GM23338 (cell line): ENCODE results near the gene MED27.

Source experiments
- CREB1 ChIP-seq: fragments of 250-450 bp; sonication (Bioruptor Pico); IDR thresholded peaks from 2 replicates; pipeline ENCODE4 v1.5.0; 2020; ENCODE audit warnings: low read depth, mild to moderate bottlenecking, moderate library complexity
- EZH2 ChIP-seq: fragments of 200-600 bp; sonication (generic); IDR thresholded peaks from one replicate; pipeline ENCODE4 v1.8.0; 2017; ENCODE audit warnings: antibody characterized with exemption, mild to moderate bottlenecking, low read depth; ENCODE audit not compliant: unreplicated experiment
- EZH2phosphoT487 ChIP-seq: fragments of 200-600 bp; sonication (generic); IDR thresholded peaks from one replicate; pipeline ENCODE4 v1.8.1; 2018; ENCODE audit warnings: antibody characterized with exemption; ENCODE audit not compliant: unreplicated experiment
- JUNB ChIP-seq: IDR thresholded peaks from one replicate; pipeline ENCODE4 v1.6.1; 2016; ENCODE audit warnings: antibody characterized with exemption; ENCODE audit not compliant: unreplicated experiment
- NANOG ChIP-seq: IDR thresholded peaks from 2 replicates; pipeline ENCODE4 v1.6.1; 2016; ENCODE audit warnings: antibody characterized with exemption, borderline replicate concordance
- POLR2AphosphoS5 ChIP-seq: IDR thresholded peaks from 2 replicates; pipeline ENCODE4 v1.6.1; 2016; ENCODE audit warnings: antibody characterized with exemption, low read depth
- REST ChIP-seq: IDR thresholded peaks from one replicate; pipeline ENCODE4 v1.6.1; 2018; ENCODE audit warnings: antibody characterized with exemption; ENCODE audit not compliant: unreplicated experiment
- STAT1 ChIP-seq: IDR thresholded peaks from one replicate; pipeline ENCODE4 v1.6.1; 2016; ENCODE audit warnings: antibody characterized with exemption; ENCODE audit not compliant: unreplicated experiment
- ZNF114 ChIP-seq: fragments of 250-450 bp; sonication (Bioruptor Pico); IDR thresholded peaks from 2 replicates; pipeline ENCODE4 v1.5.0; 2020; ENCODE audit warnings: mild to moderate bottlenecking, moderate library complexity
- ZNF331 ChIP-seq: fragments of 250-450 bp; sonication (Bioruptor Pico); IDR thresholded peaks from 2 replicates; pipeline ENCODE4 v1.5.0; 2020; ENCODE audit warnings: low read depth, mild to moderate bottlenecking, moderate library complexity
- TF ChIP-seq, protein P1 (sequence below), 2 experiments: fragments of 200-600 bp in 1 of 2; sonication (generic) in 1 of 2; conservative IDR thresholded peaks; 2 replicates each; pipeline versions ENCODE4 v1.5.1 to v1.6.1; 2016 to 2017; ENCODE audit warnings: antibody characterized with exemption in 2 of 2, low read depth in 2 of 2, mild to moderate bottlenecking in 2 of 2, moderate library complexity in 1 of 2
- TF ChIP-seq, protein P2 (sequence below): fragments of 250-450 bp; sonication (Bioruptor Pico); IDR thresholded peaks from 2 replicates; pipeline ENCODE4 v1.5.0; 2020; ENCODE audit warnings: mild to moderate bottlenecking, moderate library complexity
- TF ChIP-seq, protein P3 (sequence below): IDR thresholded peaks from 2 replicates; pipeline ENCODE4 v1.6.1; 2016; ENCODE audit warnings: antibody characterized with exemption

- TF ChIP-seq, protein P1, sequence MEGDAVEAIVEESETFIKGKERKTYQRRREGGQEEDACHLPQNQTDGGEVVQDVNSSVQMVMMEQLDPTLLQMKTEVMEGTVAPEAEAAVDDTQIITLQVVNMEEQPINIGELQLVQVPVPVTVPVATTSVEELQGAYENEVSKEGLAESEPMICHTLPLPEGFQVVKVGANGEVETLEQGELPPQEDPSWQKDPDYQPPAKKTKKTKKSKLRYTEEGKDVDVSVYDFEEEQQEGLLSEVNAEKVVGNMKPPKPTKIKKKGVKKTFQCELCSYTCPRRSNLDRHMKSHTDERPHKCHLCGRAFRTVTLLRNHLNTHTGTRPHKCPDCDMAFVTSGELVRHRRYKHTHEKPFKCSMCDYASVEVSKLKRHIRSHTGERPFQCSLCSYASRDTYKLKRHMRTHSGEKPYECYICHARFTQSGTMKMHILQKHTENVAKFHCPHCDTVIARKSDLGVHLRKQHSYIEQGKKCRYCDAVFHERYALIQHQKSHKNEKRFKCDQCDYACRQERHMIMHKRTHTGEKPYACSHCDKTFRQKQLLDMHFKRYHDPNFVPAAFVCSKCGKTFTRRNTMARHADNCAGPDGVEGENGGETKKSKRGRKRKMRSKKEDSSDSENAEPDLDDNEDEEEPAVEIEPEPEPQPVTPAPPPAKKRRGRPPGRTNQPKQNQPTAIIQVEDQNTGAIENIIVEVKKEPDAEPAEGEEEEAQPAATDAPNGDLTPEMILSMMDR (conservative IDR thresholded peaks at IDR 0.05; ENCODE audit: low read depth in 2 of 2) = no peak
- TF ChIP-seq EZH2 = no peak
- TF ChIP-seq REST = no peak
- TF ChIP-seq STAT1 = no peak
- TF ChIP-seq POLR2AphosphoS5 = no peak
- no peak for TF ChIP-seq EZH2phosphoT487
- TF ChIP-seq CREB1 (CRISPR knock-in tag) = no peak
- TF ChIP-seq, protein P2, sequence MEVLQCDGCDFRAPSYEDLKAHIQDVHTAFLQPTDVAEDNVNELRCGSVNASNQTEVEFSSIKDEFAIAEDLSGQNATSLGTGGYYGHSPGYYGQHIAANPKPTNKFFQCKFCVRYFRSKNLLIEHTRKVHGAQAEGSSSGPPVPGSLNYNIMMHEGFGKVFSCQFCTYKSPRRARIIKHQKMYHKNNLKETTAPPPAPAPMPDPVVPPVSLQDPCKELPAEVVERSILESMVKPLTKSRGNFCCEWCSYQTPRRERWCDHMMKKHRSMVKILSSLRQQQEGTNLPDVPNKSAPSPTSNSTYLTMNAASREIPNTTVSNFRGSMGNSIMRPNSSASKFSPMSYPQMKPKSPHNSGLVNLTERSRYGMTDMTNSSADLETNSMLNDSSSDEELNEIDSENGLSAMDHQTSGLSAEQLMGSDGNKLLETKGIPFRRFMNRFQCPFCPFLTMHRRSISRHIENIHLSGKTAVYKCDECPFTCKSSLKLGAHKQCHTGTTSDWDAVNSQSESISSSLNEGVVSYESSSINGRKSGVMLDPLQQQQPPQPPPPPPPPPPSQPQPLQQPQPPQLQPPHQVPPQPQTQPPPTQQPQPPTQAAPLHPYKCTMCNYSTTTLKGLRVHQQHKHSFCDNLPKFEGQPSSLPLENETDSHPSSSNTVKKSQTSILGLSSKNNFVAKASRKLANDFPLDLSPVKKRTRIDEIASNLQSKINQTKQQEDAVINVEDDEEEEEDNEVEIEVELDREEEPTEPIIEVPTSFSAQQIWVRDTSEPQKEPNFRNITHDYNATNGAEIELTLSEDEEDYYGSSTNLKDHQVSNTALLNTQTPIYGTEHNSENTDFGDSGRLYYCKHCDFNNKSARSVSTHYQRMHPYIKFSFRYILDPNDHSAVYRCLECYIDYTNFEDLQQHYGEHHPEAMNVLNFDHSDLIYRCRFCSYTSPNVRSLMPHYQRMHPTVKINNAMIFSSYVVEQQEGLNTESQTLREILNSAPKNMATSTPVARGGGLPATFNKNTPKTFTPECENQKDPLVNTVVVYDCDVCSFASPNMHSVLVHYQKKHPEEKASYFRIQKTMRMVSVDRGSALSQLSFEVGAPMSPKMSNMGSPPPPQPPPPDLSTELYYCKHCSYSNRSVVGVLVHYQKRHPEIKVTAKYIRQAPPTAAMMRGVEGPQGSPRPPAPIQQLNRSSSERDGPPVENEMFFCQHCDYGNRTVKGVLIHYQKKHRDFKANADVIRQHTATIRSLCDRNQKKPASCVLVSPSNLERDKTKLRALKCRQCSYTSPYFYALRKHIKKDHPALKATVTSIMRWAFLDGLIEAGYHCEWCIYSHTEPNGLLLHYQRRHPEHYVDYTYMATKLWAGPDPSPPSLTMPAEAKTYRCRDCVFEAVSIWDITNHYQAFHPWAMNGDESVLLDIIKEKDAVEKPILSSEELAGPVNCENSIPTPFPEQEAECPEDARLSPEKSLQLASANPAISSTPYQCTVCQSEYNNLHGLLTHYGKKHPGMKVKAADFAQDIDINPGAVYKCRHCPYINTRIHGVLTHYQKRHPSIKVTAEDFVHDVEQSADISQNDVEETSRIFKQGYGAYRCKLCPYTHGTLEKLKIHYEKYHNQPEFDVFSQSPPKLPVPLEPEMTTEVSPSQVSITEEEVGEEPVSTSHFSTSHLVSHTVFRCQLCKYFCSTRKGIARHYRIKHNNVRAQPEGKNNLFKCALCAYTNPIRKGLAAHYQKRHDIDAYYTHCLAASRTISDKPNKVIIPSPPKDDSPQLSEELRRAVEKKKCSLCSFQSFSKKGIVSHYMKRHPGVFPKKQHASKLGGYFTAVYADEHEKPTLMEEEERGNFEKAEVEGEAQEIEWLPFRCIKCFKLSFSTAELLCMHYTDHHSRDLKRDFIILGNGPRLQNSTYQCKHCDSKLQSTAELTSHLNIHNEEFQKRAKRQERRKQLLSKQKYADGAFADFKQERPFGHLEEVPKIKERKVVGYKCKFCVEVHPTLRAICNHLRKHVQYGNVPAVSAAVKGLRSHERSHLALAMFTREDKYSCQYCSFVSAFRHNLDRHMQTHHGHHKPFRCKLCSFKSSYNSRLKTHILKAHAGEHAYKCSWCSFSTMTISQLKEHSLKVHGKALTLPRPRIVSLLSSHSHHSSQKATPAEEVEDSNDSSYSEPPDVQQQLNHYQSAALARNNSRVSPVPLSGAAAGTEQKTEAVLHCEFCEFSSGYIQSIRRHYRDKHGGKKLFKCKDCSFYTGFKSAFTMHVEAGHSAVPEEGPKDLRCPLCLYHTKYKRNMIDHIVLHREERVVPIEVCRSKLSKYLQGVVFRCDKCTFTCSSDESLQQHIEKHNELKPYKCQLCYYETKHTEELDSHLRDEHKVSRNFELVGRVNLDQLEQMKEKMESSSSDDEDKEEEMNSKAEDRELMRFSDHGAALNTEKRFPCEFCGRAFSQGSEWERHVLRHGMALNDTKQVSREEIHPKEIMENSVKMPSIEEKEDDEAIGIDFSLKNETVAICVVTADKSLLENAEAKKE (CRISPR knock-in tag) = no peak
- TF ChIP-seq NANOG = no peak
- no peak for TF ChIP-seq ZNF114 (CRISPR knock-in tag)
- no peak for TF ChIP-seq JUNB
- TF ChIP-seq ZNF331 (CRISPR knock-in tag) = no peak
- TF ChIP-seq, protein P3, sequence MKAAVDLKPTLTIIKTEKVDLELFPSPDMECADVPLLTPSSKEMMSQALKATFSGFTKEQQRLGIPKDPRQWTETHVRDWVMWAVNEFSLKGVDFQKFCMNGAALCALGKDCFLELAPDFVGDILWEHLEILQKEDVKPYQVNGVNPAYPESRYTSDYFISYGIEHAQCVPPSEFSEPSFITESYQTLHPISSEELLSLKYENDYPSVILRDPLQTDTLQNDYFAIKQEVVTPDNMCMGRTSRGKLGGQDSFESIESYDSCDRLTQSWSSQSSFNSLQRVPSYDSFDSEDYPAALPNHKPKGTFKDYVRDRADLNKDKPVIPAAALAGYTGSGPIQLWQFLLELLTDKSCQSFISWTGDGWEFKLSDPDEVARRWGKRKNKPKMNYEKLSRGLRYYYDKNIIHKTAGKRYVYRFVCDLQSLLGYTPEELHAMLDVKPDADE = no peak
Observed at GRCh38 chr9:131926360-131926922, 153.2 kb downstream of the MED27 start.
